GM20431 (cell line): ENCODE measurements around the gene CRIP2.

Source experiments
- in situ Hi-C: fragments of 300-500 bp; cut with MseI, MboI; formaldehyde crosslinking; loops from one replicate; pipeline ENCODE4 v1.15.0; 2020; ENCODE audit warnings: low sequenced_read_pairs; ENCODE audit not compliant: unreplicated experiment

Gene CRIP2

DNA sequence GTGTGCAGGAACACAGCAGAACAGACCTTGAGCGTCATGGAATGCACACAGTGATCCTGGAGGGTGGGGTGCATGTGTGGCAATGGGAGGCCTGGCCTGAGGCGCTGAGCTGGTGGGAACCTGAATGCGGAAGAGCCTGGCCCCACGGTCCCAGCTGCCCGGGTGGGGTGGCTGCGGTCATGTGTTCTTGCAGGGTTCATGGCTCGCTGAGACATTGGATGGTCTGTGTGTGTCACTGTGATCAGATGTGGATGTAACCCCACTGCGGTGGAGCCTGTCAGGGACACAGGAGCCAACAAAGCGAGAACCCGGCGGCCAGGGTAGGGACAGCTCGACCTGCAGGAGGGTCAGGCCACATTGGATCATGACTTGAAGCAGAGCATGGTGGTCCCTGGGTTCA is 31.8 kb upstream of the CRIP2 start:
- in situ Hi-C loops = no loop called here

DNA sequence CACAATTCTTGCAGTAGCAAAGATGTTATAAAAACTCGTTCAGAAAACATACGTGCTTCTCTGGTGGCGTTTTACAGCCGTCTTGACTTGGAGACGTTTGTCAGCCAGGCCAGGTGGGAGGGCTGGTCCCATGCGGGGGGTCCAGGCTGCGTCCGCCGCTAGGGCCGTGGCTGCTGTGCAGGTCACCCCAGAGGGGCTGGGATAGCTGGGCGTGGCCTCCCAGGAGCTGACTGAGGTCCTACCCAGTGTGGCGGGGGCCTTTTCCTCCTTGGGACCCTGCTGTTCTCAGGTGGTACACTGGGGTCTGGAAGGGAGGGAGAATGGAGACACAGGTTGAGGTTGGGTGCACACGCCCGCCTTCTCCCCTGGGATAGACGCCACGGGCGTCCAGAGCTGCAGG is 29.8 kb upstream of the CRIP2 start:
- in situ Hi-C loops = no loop called here

DNA sequence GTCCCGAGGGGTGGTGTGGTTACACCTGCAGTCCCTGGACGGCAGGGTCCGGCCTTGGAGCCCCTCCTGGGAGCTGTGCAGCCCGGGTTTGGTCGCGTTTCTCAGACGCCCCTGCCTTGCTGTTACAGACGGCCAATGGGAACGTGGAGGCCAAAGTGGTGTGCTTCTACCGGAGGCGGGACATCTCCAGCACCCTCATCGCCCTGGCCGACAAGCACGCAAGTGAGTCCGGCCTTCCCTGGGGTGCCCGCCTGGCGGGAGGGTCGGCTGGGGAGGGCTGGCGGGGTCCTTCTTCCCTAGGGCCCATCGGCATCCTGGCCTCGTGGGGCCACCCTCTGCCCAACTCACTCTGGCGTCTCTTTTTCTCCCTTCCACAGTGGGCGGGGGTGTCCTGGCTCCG is 29.3 kb upstream of the CRIP2 start:
- in situ Hi-C loops = no loop called here

DNA sequence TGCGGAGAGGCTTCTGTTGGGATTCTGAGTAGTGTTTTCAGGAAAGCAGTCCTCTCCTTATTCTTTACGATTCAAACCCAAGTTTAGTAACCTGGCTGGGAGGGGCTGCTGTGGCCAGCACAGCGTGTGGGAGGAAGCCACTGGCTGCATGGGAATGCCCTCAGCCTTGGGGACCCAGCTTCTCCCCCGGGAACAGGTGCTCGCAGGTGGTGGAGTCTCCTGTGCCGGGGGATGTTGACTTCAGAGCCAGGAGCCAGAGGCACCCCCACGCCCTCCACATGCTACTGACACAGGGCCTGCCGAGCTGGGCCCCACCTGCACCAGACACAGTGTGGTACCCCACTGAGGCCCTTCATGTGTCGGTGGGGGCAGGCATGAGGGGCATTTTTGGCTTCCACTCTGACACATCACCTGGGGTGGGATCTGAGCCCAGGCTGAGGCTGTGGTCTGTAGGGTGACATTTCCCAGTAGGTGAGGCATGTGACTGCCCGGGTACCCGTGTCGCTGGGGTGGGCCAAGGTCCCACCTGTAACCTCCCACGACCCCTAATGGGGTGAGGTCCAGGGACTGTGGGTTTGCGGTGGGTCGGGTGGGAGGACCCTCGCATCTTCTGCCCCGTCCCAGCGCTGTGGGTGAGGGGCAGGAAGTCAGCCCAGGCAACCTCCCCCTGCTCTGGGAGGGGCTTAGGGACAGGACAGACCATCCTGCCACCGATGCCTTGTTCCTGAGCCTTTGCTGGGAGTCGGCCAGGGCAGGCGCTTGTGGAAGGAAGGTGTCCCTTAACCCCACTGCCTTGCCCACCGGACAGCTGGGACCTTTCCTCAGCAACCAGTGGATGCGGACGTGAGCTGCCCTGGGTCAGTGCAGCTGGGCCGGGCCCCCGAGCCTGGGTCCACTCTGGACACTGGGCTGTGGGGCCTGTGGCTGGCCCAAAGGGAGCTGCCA is 28.4 kb upstream of the CRIP2 start:
- in situ Hi-C loops = no loop called here

GRCh38 chr14:105446971-105447370 is 27.6 kb upstream of the CRIP2 start:
- in situ Hi-C loops = no loop called here

- in situ Hi-C loops = no loop called here
These were observed 26.7 kb upstream of the CRIP2 start for GRCh38 chr14:105447651-105448640.

DNA sequence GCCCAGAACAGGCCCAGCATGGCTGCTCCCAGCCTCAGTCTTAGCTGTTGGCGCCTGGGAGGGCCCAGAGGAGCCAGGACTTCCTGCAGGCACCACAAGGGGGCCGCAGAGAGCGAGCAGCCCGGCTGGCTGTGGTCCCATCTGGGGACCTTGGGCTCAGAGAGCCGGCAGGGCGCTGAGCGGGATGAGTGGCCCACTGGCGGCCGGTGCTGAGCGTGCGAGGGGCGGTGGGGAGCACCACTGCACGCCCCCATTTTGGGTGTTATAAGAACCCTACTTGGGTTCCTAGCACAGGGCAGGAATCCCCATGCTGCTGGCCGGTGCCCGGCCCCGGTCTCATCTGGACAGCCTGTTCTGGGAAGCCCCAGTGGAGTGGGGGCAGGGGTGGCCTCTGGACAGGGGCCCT is 25.9 kb upstream of the CRIP2 start:
- in situ Hi-C loops = no loop called here

GRCh38 chr14:105449276-105450122 is 25.1 kb upstream of the CRIP2 start:
- in situ Hi-C loops = no loop called here

DNA sequence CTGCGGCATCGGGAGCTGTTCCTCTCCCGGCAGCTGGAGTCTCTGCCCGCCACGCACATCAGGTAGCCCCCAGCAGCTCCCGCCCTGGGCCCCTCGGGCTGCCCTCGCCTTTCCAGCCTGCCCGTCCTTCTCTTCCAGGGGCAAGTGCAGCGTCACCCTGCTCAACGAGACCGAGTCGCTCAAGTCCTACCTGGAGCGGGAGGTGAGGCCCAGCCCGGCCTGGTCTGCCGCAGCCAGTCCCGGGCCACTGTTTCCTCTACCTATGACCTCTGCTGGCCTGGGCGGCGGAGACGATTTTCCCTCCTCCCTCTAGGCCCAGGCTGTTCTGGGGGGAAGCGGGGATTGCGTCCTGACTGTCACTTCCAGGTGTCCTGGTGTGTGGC is 24.5 kb upstream of the CRIP2 start:
- in situ Hi-C loops = no loop called here

DNA sequence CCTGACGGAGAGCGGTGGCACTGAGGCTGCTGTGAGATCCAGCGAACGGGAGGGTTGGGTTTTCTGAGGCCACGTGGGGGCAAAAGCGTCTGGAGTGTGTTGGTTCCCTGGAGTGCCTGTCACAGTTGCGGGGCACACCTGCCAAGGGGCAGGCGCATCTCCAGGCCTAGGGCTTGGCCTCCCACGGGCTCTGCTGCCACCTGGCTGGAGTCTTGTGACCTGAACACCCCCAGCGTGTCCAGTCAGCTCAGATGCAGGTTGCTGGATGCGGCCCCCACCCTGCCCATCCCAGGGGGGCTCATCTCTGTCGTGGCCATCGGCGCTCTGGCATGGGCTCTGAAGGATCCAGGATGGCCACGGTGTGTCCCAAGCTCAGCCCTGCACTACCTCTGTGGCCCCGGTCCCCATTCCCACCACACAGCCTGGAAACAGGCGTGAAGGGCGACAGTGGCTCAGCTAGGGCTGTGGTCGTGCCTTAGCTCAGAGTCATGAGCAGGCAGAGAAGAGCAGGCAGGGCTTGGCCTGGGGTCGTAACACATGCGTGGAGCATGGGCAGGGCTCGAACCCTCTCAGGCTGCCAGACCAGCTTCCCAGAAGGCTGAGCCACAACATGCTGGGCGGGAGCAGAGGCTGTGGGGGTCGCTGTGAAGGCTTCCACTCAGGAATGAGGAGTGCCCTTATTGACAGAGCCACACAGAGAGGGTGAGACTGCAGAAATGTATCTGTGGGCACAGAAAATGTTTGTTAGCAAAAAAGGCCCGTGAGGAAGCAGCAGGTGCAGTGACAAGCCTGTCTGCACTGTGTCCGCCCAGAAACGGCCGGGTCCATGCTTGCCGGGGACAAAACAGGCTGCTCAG is 23.5 kb upstream of the CRIP2 start:
- in situ Hi-C loops = no loop called here

DNA sequence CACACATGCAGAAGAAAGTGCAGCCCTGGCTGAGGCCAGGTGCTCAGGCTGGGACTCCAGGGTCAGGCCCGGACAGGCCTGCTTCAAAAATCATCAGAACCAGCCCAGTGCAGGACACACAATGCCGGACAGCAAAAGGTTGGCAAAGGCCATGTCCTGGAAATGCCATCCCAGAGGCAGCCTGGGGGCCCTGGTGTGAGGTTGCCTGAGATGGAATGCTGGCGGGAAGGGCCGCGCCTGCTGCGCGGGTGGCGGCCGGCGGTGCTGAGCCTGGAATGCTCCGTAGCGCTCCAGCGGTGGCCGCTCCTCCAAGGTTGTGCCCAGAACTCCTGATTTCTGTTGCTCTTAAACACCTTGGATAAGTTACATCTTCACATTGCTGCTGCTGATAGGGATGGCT is 21.7 kb upstream of the CRIP2 start:
- in situ Hi-C loops = no loop called here

- in situ Hi-C loops = no loop called here
These were observed 20.8 kb upstream of the CRIP2 start for GRCh38 chr14:105453847-105454246.

GRCh38 chr14:105455086-105455640 is 19.5 kb upstream of the CRIP2 start:
- in situ Hi-C loops = no loop called here

DNA sequence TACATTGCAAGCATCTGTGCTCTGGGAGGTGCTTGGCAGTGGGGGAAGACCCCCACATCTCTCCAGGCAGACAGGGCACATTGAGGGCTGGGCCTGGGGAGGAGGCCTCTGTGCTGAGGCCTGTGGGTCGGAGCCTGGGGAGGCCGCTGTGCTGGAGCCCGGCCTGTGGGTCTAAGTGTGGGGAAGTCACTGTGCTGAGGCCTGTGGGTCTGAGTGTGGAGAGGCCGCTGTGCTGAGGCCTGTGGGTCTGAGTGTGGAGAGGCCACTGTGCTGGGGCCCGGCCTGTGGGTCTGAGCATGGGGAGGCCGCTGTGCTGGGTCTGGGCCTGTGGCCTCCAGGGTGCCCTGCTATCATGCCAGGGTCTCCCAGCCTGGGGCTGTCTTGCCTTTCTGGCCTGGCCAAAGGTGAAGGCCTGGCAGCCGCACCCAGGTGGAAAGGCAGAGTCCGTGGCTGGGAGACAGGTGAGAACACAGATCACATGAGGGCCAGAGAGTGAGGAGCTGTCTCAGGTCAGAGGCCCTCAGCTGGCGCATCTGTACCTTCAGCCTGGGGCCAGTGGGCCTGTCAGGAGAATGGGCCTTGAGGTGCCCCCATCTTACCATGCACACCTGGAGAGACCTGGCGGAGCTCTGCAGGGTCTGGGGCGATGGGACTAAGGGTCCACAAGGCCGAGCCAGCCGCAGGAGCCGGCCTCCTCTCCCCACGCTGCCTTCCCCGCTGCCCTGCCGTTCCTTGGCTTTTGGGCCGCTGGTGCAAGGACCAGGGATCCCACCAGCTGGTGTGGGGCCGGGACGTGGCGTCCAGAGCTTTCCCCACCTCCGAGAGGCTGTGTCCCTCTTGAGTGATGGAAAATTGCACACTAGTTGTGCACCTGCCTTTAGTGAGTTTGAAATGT is 18.6 kb upstream of the CRIP2 start:
- in situ Hi-C loops = no loop called here

DNA sequence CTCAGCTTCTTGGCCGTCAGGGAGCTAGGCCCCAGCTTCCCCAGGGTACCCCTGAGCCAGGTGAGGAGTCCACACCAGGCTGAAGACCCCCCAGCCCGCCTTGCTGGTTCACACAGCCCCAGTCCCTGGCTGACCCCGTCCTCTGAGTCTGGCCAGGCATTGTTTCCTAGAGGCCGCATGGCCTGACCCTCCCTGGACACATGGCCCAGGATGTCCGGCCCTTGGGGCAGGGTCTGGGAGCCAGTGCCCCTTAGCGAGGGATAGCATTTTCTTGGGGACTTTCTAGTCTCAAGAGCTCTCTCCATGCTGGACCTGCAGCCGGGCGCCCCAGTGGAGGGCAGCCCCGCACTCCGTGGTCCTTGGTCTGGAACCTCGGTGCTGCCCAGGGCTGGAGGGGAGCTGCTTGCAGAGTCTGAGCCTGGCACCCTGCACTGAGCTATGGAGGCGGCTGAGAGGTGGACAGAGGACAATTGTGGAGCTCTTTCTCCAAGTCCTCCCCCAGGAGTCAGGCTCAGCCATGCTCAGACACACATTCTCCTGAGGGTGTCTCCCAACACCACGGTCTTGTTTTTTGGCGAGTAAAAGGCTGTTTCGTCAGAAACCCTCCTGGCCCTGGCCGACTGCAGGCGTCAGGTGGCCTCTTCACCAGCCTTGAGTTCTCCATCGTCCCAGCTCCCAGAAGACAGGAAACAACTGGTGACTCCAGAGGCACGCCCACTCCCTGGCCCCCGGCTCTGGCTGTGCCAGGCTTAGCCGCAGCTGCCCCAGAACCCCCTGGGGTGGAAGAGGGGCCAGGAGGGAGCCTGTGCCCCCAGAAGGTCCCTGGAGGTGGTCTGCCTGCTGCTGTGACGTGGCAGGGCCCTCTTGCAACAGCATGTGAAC is 17.6 kb upstream of the CRIP2 start:
- in situ Hi-C loops = no loop called here

GRCh38 chr14:105458010-105458409 is 16.6 kb upstream of the CRIP2 start:
- in situ Hi-C loops = no loop called here

- in situ Hi-C loops = no loop called here
These were observed 16.1 kb upstream of the CRIP2 start for GRCh38 chr14:105458571-105458970.
